Natural killer cell (primary cell): Measurements from ENCODE around the gene KCNE2. TPM values are rescaled to one million over a fixed set of nuclear protein-coding genes. Genes with fewer than 3 reads are reported as not detected.

ENCODE experiments used
- ATAC-seq, 3 donors: fragments of 150-1000 bp in 2 of 3; fragments of 200-7000 bp in 1 of 3; cut with Tn5 transposase; 1 replicate in 1 of 3; 2 replicates in 2 of 3; pipeline ENCODE4 v1.10.0; 2021; ENCODE audit warnings: mild to moderate bottlenecking in 2 of 3, moderate library complexity in 2 of 3
- DNase-seq, 2 donors: peaks; one replicate each; pipeline versions ENCODE4 v3.0.0 to v3.0.0-alpha.2; 2013 to 2021; ENCODE audit warnings: mixed read lengths in 1 of 2
- H3K27ac ChIP-seq: one replicate; pipeline ENCODE4 v1.5.1; 2013; ENCODE audit warnings: mild to moderate bottlenecking, low read length
- H3K27me3 ChIP-seq: one replicate; pipeline ENCODE4 v1.6.1; 2013; ENCODE audit warnings: low read length; ENCODE audit not compliant: control insufficient read depth, insufficient read depth
- H3K36me3 ChIP-seq: one replicate; pipeline ENCODE4 v1.6.1; 2013; ENCODE audit warnings: low read length; ENCODE audit not compliant: control insufficient read depth, insufficient read depth
- H3K4me1 ChIP-seq: one replicate; pipeline ENCODE4 v1.6.1; 2013; ENCODE audit warnings: low read length; ENCODE audit not compliant: control insufficient read depth, insufficient read depth
- H3K4me3 ChIP-seq: one replicate; pipeline ENCODE4 v1.5.1; 2013; ENCODE audit warnings: low read length
- H3K9me3 ChIP-seq: one replicate; pipeline ENCODE4 v1.6.1; 2013; ENCODE audit warnings: low read length; ENCODE audit not compliant: control insufficient read depth, insufficient read depth
- H3K27ac Mint-ChIP-seq, 2 donors: one replicate each; pipeline ENCODE4 v1.8.0; 2022; ENCODE audit warnings: mild to moderate bottlenecking in 2 of 2, mixed read lengths in 2 of 2, moderate library complexity in 1 of 2
- H3K27me3 Mint-ChIP-seq, 2 donors: one replicate each; pipeline ENCODE4 v1.8.0; 2022; ENCODE audit warnings: low read depth in 2 of 2, mixed read lengths in 2 of 2
- H3K36me3 Mint-ChIP-seq: one replicate; pipeline ENCODE4 v1.8.0; 2022; ENCODE audit warnings: mixed read lengths
- H3K4me1 Mint-ChIP-seq, 2 donors: one replicate each; pipeline ENCODE4 v1.8.0; 2022; ENCODE audit warnings: mixed read lengths in 2 of 2
- H3K4me3 Mint-ChIP-seq: one replicate; pipeline ENCODE4 v1.8.0; 2022; ENCODE audit warnings: mild to moderate bottlenecking, moderate library complexity, mixed read lengths
- H3K9me3 Mint-ChIP-seq, 2 donors: one replicate each; pipeline ENCODE4 v1.8.0; 2022; ENCODE audit warnings: mixed read lengths in 2 of 2
- WGBS: methylation state at CpG from one replicate; pipeline ENCODE4 v1.1.7; 2013; ENCODE audit warnings: missing lambda C conversion rate; ENCODE audit not compliant: insufficient coverage; 5-methylcytosine and 5-hydroxymethylcytosine counted together
- intact Hi-C: fragments of 100-400 bp; cut with micrococcal nuclease; formaldehyde crosslinking; loops from one replicate; pipeline ENCODE4 v1.14.2; 2022
- total RNA-seq, 4 donors: library from RNA; stranded (reverse); fragments of 120-200 nt in 1 of 4; gene quantifications; one replicate each; pipeline versions ENCODE4 v1.2.3 to v1.2.4, GENCODE V29; 2013 to 2022
- TF ChIP-seq, protein P1 (sequence below): fragments of 200-600 bp; IDR thresholded peaks from one replicate; pipeline ENCODE4 v1.8.0; 2022; ENCODE audit warnings: antibody characterized with exemption

The KCNE2 gene
- total RNA-seq, 3 donors from 2014 or later (not counting 1 experiment from before 2014, with no cell fraction given), result 0.60 TPM; not detected in 2

DNA sequence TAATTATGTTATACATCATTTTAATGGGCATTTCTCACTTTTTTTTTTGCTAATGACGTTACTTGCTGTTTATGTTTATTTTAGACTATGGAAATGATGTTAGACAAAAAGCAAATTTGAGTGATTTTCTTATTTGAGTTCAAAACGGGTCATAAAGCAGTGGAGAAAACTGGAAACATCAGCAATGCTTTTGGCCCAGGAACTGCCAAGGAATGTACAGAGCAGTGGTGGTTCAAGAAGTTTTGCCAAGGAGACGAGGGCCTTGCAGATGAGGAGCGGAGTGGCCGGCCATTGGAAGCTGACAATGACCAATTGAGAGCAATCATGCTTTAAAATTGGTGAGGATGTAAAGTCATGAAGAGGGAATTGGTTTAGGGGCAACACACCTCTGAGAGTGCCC lies 32.1 kb upstream of the KCNE2 start:
- no peak for DNase-seq
- Histone ChIP-seq H3K36me3 (no peaks in the 10 kb centered on the region), H3K9me3 (no peaks in the 10 kb centered on the region), H3K4me3 (no peak overlapping the region), H3K4me1 (no peaks in the 10 kb centered on the region), H3K27ac (no peak overlapping the region), H3K27me3 (no peaks in the 10 kb centered on the region)
- Mint-ChIP-seq H3K4me1 (no peaks in the 10 kb centered on the region), H3K9me3 (no peaks in the 10 kb centered on the region), H3K36me3 (no peaks in the 10 kb centered on the region), H3K27ac (no peak overlapping the region), H3K4me3 (no peak overlapping the region), H3K27me3 (peaks cover 9 to 11% of the 10 kb centered on the region in 2 donors)
- 86% methylated on average over 5 of the region's 5 CpGs for WGBS
- no peak for ATAC-seq
- intact Hi-C loops, result no loop called here
- TF ChIP-seq, protein P1, sequence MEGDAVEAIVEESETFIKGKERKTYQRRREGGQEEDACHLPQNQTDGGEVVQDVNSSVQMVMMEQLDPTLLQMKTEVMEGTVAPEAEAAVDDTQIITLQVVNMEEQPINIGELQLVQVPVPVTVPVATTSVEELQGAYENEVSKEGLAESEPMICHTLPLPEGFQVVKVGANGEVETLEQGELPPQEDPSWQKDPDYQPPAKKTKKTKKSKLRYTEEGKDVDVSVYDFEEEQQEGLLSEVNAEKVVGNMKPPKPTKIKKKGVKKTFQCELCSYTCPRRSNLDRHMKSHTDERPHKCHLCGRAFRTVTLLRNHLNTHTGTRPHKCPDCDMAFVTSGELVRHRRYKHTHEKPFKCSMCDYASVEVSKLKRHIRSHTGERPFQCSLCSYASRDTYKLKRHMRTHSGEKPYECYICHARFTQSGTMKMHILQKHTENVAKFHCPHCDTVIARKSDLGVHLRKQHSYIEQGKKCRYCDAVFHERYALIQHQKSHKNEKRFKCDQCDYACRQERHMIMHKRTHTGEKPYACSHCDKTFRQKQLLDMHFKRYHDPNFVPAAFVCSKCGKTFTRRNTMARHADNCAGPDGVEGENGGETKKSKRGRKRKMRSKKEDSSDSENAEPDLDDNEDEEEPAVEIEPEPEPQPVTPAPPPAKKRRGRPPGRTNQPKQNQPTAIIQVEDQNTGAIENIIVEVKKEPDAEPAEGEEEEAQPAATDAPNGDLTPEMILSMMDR, result no peak

- TF ChIP-seq, protein P1, result no peak
- WGBS, result 99% methylated on average over 6 of the region's 6 CpGs
- no peaks in the 10 kb centered on the region for H3K9me3 Mint-ChIP-seq
- no peak for ATAC-seq
- peaks cover 8 to 10% of the 10 kb centered on the region in 2 donors for H3K27me3 Mint-ChIP-seq
- no peak overlapping the region for H3K27ac Mint-ChIP-seq
- Histone ChIP-seq H3K27me3 (no peaks in the 10 kb centered on the region), H3K9me3 (no peaks in the 10 kb centered on the region), H3K4me3 (no peak overlapping the region), H3K4me1 (no peaks in the 10 kb centered on the region), H3K36me3 (no peaks in the 10 kb centered on the region), H3K27ac (no peak overlapping the region)
- intact Hi-C loops, result no loop called here
- H3K36me3 Mint-ChIP-seq, result no peaks in the 10 kb centered on the region
- DNase-seq, result no peak
- H3K4me3 Mint-ChIP-seq, result no peak overlapping the region
- H3K4me1 Mint-ChIP-seq, result no peaks in the 10 kb centered on the region
Observed at GRCh38 chr21:34332347-34332746, 31.5 kb upstream of the KCNE2 start.

- peaks cover 3 to 10% of the 10 kb centered on the region in 2 donors for H3K27me3 Mint-ChIP-seq
- H3K4me1 Mint-ChIP-seq, result peaks cover 0 to 5% of the 10 kb centered on the region in 2 donors
- Histone ChIP-seq H3K4me1 (no peaks in the 10 kb centered on the region), H3K9me3 (no peaks in the 10 kb centered on the region), H3K27ac (no peak overlapping the region), H3K4me3 (no peak overlapping the region), H3K27me3 (no peaks in the 10 kb centered on the region), H3K36me3 (no peaks in the 10 kb centered on the region)
- no peak overlapping the region for H3K27ac Mint-ChIP-seq
- no peaks in the 10 kb centered on the region for H3K9me3 Mint-ChIP-seq
- TF ChIP-seq, protein P1, result no peak
- intact Hi-C loops, result no loop called here
- H3K4me3 Mint-ChIP-seq, result no peak overlapping the region
- DNase-seq, result no peak
- ATAC-seq, result no peak
- no peaks in the 10 kb centered on the region for H3K36me3 Mint-ChIP-seq
- 92% methylated on average over 12 of the region's 13 CpGs for WGBS
Observed at GRCh38 chr21:34333121-34333739, 30.6 kb upstream of the KCNE2 start.

DNA sequence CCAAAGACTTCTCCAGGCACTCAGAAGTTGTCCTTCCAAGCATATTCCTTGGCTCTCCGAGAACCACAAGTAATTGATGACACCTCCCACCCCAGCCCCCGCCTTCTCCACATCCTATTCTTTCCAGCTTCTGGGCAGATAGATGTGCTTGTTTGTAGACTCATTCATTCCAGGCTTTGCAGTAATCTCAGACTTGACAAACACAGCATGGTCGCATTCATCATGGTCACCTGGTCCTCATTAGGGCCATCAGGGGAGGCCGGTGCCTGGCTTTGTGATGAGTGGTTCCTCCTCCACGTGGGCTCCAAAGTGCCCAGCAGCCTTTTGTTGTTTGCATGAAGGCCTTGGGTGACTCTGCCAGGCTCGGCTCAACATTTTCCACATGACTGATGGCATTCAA lies 28.5 kb upstream of the KCNE2 start:
- no peaks in the 10 kb centered on the region for H3K9me3 ChIP-seq
- H3K4me1 Mint-ChIP-seq, result peaks cover 4 to 13% of the 10 kb centered on the region in 2 donors
- peaks cover 10% of the 10 kb centered on the region in 2 donors for H3K27me3 Mint-ChIP-seq
- WGBS, result 85% methylated on average over 6 of the region's 6 CpGs
- no peak for ATAC-seq
- no peaks in the 10 kb centered on the region for H3K9me3 Mint-ChIP-seq
- H3K4me3 ChIP-seq, result no peak overlapping the region
- TF ChIP-seq, protein P1, result no peak
- H3K27ac Mint-ChIP-seq, result no peak overlapping the region
- H3K27ac ChIP-seq, result no peak overlapping the region
- no peaks in the 10 kb centered on the region for H3K36me3 Mint-ChIP-seq
- H3K36me3 ChIP-seq, result no peaks in the 10 kb centered on the region
- peaks cover 7% of the 10 kb centered on the region for H3K4me1 ChIP-seq
- H3K4me3 Mint-ChIP-seq, result no peak overlapping the region
- H3K27me3 ChIP-seq, result no peaks in the 10 kb centered on the region
- intact Hi-C loops, result no loop called here
- DNase-seq, result no peak
